Measurements from ENCODE around the gene CSE1L. TPM values are rescaled to one million over a fixed set of nuclear protein-coding genes. Genes with fewer than 3 reads are reported as not detected.

CSE1L gene
- total RNA-seq, 2 experiments from 2014 or later = 30.0 to 30.1 TPM

- Mint-ChIP-seq H3K9me3 (no peaks in the 10 kb centered on the region), H3K4me1 (ENCODE audit: low read depth) (peaks cover 31% of the 10 kb centered on the region), H3K27ac (peak overlapping the region; percentile 49), H3K27me3 (no peaks in the 10 kb centered on the region), H3K4me3 (no peak overlapping the region), H3K36me3 (ENCODE audit: low read depth) (peaks cover 59% of the 10 kb centered on the region)
- POLR2A ChIA-PET = no interaction called here
- CTCF ChIA-PET = no interaction called here
- H3K36me3 ChIP-seq (ENCODE audit: insufficient read depth, low read length) = peaks cover 41% of the 10 kb centered on the region
- no peak for DNase-seq
- TF ChIP-seq, protein P1, sequence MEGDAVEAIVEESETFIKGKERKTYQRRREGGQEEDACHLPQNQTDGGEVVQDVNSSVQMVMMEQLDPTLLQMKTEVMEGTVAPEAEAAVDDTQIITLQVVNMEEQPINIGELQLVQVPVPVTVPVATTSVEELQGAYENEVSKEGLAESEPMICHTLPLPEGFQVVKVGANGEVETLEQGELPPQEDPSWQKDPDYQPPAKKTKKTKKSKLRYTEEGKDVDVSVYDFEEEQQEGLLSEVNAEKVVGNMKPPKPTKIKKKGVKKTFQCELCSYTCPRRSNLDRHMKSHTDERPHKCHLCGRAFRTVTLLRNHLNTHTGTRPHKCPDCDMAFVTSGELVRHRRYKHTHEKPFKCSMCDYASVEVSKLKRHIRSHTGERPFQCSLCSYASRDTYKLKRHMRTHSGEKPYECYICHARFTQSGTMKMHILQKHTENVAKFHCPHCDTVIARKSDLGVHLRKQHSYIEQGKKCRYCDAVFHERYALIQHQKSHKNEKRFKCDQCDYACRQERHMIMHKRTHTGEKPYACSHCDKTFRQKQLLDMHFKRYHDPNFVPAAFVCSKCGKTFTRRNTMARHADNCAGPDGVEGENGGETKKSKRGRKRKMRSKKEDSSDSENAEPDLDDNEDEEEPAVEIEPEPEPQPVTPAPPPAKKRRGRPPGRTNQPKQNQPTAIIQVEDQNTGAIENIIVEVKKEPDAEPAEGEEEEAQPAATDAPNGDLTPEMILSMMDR (IDR thresholded peaks at IDR 0.05) = no peak
- H3K27ac ChIP-seq (ENCODE audit: low read depth in 1 of 2, low read length in 2 of 2) = no peak overlapping the region
- ATAC-seq (ENCODE audit: poor library complexity) = no peak
- intact Hi-C loops (cut with DNase I, micrococcal nuclease) = no loop called here
- no peaks in the 10 kb centered on the region for H3K4me1 ChIP-seq (ENCODE audit: insufficient read depth, low read length)
- no peaks in the 10 kb centered on the region for H3K9me3 ChIP-seq (ENCODE audit: control insufficient read depth in 1 of 2, insufficient read depth in 1 of 2, low read length in 2 of 2)
- no peaks in the 10 kb centered on the region for H3K27me3 ChIP-seq (ENCODE audit: control insufficient read depth in 1 of 2, insufficient read depth in 2 of 2, low read length in 2 of 2)
- no peak overlapping the region for H3K4me3 ChIP-seq (ENCODE audit: low read length)
Observed at GRCh38 chr20:49140834-49141233, 94.7 kb downstream of the CSE1L start.

Other genes with a start within 250 kb of the CSE1L start
- 10 to 100 TPM; 73.9 to 74.5 TPM for gene PREX1, start 218.3 kb upstream of the CSE1L start, total RNA-seq
- 10 to 100 TPM; 23.0 to 23.4 TPM for gene ARFGEF2, start 124.6 kb upstream of the CSE1L start, total RNA-seq
- 10 to 100 TPM; 61.4 to 65.8 TPM for gene STAU1, start 142.0 kb downstream of the CSE1L start, total RNA-seq
- 100 to 1,000 TPM; 116 to 126 TPM for gene DDX27, start 173.1 kb downstream of the CSE1L start, total RNA-seq
- 10 to 100 TPM; 50.6 to 51.6 TPM for gene ZNFX1, start 231.7 kb downstream of the CSE1L start, total RNA-seq

Data from CD4-positive, alpha-beta T cell (primary cell).